HG02885 (cell line): ENCODE measurements around the gene PGF.
A peak's percentile ranks its signal among the peaks of the same experiment; 100 is the strongest.

Source experiments
- ATAC-seq: cut with Tn5 transposase; IDR thresholded peaks from one replicate; pipeline ENCODE4 v1.9.1; 2021; ENCODE audit warnings: mild to moderate bottlenecking; ENCODE audit not compliant: unreplicated experiment, poor library complexity

PGF gene

DNA sequence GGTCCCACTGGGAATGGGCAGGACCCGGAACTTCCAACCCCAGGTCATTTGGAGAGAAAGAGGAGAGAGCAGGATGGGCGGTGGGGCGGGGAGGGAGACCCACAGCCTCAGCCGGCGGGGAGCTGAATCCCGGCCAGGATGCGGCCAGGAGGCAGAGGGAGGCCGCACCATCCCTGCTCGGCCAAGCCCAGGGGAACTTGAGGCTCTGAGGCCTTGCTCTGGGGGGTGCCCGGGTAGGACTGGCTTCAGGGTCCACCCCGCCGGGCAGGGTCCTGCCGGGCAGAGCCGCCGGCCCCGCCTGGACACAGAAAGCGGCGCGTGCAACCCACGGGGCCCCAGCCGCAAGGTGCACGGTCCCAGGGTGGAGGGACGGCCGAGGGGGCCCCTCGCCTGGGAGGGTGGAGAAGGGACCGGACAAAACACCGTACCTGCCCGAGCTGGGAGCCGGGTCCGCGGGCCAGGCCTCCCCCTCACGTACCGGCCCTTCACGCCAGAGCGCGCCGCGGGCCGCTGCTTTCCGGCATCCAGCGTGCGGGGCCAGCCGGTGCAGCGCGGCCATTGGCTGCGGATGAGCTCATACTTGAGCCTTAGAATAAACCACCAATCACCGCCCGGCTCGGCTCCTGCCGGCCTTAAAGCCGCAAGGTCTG, 32.5 kb downstream of the PGF start, which contains the start of gene RPS6KL1:
TSS of gene RPS6KL1 (minus strand) at position 509 of the 650 bp plus-strand sequence. CDS start 1,719 bp downstream, outside the sequence.
- peak; percentile 97 for ATAC-seq

DNA sequence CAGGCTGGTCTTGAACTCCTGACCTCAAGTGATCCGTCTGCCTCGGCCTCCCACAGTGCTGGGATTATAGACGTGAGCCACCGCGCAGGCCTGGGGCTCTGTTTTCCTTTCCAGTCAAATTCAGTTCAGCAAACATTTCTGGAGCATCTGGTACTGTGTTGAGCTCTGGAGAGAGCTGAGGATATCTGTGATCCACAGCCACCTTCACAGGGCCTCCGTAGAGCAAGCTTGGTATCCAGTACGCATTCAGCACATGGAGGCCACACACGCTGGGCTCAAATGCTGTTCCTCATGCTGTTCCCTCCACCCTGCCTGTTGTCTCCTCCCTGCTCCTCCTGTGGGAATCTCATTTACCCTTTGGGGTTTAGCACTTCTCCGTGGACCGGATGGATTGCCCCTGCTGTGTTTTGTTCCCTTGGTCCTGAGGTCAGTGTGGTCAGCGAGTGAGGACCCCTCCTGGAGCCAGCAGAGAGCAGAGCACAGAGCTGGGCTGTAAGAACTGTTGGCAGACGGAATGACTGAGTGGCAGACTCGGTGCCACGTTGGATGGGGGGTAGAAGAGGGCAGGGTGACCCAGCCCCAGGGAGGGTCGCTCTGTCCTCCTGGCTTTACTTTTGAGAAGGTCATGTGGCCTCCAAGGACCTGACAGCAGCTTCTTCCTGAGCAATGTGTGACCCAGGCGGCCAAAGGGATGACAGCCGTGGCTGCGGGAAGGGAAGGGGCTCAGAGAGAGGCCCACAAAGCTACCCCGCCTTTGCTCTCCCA, 33.2 kb downstream of the PGF start:
- ATAC-seq: no peak

DNA sequence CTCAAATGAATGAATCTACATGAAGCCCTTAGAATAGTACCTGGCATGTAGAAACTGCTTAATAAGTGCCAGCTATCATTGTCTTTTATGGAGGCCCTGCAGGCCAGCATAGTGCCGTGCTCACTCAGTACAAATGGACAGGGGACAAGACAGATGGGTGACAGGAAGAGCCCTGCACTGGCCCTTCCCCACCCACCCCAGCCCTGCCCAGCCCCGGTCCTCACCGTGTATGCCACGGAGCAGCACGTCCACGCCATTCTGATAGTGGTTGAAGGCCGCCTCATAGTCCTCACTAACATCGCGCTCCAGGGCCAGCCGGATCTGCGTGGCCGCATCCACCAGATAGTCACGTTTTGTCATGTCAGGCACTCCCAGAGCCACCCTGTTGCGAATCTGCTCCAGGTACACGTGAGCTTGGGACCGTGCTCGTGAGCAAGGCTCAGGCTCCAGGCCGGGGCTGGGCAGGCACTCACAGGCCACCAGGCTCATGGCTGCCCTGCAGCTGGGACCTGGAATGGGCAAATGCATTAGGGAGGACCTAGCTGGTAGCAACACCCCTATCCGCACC, 34.3 kb downstream of the PGF start:
- no peak for ATAC-seq

DNA sequence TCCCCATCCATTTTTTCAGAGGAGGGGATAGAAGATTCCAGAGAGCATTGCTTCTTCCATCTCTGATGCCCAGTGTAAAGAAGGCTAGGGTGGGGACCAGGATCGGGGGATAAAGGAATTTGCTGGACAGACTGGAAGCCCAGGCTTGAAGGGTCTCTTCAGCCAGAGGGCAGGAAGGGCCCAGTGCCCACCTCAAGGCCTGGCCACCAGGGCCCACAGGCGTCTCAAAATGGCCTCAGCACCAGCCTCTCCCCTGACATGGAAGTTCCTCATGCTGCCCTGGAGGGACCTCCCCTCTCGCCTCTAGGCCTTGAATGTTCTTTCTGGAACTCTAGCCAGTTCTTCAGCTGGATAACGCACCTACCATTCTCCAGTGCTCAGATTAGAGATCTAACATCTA, 35.1 kb downstream of the PGF start:
- ATAC-seq: no peak

DNA sequence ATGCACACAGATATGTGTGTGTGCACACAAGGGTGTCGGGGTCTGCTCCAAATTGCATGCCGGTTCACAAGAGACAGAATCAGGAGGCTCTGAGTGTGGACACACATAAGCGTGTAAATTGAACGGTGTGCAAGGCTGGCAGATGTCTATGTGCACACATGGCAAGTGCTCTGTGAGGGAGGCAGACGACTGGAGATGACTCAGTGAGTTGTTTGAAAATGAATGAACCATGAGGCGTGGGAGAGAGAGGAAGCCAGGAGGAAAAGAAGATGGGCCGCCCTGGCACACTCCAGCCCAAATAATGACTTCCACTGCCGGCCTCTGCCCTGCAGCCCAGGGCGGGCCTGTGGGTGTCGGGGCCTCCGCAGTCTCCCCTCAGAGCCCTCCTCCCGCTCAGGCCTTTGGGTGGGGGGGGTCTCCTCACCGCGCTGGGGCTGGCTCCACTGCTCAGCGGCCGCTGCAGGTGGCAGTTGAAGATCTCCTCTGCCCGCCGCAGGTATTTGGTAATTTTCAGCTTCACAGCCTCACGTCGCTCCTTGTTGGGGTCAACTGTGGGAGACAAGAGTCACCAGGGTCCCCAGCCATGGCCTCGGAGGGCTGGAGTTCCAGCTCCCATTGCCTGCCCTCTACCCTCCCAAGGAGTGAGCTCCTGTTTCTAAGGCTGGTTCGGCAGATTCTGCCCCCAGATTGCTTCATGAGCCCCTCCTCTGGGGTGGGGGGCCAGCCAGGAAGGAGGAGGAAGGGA, 35.8 kb downstream of the PGF start:
- no peak for ATAC-seq

DNA sequence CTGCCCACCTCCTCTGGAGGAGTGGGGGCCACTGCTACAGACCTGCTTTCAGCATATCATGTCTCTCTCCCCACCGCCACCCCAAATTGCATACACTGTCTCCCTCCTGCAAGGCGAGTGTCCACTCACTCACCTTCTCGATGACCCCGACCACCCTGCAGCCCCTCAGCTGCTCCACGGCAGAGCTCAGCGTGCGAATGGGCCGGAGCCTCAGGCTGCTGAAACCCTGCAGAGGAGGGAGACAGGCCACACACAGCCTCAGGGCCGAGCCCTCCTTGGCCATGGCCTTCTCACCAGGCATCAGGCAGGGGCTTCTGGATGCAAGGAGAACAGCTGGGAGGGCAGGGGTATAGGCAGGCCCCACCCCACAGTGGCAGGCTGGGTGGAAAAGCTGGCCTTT, 37.0 kb downstream of the PGF start:
- ATAC-seq: no peak

DNA sequence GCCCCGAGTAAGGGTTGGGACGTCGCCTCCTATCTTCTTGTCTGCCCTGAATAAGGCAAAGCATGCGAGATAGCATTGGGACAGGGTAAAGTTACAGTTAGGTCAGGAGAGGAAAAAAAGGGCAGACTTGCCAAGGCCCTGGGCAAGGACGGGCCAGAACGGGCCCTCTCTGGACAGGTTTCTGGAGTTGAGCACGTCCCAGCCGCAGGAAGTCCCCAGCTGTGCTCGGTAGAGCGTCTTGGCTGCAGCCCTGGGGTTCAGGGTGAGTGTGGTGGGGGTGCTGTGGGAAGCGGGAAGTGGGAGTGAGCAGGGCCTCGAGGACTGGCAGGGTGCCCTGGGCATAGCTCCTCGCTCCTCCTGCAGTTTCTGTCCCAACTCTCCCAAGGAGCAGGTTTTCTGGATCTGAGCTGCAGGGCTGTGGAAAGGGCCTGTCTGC, 37.7 kb downstream of the PGF start:
- no peak for ATAC-seq

DNA sequence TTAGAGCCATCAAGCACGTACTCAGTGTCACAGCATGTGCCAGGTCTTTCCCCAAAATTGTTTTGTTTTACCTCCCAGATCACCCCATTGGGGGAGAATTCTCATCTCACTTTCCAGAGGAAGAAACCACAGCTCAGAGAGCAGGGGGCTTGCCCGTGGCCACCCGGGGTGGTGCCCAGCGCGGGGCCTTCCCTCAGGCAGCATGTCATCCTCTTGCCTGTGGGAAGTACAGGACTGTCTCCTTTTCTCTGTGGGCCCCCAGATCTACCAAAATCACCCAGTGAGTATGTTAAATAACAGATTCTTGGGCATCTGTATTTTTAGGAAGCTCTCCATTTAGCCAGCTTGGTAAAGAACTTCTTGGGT, 38.2 kb downstream of the PGF start:
- ATAC-seq: no peak

DNA sequence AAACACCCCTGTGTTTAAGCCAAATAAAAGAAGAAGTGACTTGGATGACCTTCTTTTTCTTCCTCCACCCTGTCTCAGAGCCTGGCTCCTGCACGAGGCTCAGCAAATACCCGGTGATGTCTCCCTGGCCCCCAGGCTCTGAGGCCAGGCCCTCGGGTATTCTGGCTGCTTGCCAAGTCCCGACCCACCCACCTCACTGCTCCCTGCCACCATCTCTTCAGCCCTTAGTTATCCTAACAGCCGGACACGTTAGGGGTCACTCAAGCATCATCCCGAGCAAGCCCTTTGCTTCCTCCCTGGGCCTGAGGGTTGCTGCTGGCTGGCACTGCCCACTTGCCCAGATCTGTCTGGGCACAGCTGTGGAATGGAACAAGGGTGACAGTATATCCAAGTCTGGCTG, 39.6 kb downstream of the PGF start:
- ATAC-seq: no peak

DNA sequence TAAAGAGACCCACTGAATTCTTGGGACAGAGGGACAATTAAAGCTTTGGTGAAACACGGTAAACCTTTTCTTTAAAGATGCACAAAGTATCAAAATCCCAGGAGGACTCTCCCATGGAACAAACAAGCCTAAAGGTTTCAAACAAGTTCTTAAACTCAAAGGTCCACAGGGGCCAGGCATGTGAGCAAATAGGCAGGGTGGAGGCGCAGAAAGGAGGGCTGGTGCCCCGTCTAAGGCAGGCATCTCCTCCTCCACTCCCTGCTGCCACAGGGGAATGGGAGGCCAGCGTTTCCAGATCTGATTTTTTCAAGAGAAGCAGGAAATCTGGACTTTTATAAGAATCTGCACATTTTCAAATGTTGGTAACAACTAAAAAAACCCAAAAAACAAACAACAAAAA, 40.0 kb downstream of the PGF start:
- no peak for ATAC-seq

DNA sequence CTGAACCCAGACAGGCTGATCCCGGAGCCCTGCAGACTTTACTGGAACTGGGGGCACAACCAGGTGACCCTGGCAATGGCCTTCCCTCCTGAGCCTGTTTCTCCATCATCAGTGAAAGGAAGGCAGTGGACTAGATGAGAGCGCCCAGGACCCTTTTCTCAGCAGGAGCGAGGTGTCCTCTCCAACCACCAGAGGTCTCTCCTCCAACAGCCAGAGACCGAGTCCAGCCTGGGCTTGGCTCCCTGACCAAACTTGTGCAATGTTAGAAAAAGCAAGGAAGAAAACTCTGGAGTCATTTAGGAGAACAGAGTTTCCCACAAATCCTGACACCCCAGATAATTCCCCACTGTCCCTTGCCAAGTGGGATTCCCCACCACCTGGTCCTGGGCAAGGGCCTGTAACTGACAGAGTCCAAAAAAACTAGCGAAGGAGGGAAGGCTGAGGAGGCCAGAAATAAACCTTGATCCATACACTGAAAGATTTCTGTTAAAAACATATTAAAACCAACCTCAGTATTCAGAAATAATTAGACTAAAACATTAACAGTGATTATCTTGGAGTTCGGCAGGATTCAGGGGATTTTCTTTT, 41.3 kb downstream of the PGF start:
- ATAC-seq: no peak

DNA sequence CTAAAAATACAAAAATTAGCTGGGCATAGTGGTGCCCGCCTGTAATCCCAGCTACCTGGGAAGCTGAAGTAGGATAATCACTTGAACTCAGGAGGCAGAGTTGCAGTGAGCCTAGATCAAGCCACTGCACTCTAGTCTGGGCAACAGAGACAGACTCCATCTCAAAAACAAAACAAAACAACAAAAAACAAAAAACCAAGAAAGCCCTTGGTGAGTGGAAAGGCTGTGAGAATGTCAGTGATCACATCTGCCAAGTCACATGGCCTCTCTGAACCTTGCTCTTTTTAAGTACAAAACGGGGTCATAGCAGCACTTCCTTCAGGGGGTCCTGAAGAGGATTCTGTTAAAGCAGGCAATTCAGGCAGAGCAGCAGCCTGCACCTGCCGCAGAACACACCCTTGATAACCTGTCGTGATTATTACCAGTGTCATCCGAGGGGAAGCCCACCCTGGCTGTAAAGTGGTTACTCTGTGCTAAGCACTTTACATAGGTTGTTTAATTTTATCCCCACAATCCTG, 41.9 kb downstream of the PGF start:
- no peak for ATAC-seq

DNA sequence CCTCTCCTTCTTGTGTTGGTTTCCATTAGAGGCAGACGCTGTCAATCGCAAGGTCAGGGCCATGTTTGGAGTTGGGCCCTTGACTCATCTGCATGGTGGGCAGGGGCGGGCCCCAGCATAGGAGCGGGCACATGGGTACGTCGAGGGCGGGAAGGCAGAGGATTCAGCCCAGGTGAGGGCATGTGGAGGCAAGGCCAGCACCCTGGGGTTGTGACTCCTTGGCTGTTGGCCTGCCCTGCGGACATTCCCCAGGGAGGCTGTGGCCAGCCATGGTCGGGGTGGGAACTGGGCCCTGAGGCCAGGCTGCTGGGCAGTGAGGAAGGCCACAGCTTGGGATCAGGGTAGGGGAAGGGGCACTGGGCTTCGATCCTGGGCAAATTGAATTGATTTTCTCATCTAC, 42.6 kb downstream of the PGF start:
- ATAC-seq: no peak

DNA sequence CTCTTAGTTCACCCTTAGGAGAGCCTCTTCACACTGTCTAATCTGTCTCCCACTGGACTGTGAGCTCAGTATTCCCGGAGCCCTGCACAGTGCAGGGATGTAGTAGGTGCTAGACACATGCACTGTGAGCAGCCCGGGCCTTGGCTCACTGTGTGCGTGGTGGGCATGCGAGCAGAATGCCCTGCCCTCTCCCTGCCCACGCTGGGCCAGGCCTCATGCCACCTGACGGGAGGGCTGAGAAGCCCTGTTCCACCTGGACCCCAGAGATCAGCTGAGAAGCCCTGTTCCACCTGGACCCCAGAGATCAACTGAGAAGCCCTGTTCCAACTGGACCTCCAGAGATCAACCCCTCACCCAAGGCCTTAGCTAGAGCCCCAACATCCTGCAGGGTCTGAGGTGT, 43.3 kb downstream of the PGF start:
- no peak for ATAC-seq

DNA sequence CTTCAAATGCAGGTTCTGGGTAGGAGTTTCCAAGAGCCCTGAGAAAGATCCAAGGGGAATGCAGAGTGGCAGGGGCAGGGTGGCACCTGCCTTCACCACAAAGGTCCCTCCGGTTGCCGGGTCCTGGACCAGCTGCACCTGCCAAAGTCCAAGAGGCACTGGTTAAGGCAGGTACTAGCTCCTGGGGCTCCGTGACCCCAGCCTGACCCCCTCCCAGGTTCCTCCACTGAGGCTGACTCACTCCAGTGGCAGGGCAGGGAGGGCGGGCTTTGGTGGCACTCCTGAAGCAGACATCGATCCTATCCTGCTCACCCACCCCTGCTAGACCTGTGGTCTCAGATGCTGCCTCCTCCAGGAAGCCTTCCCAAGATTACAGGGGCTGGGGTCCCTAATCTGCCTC, 43.7 kb downstream of the PGF start:
- ATAC-seq: no peak

DNA sequence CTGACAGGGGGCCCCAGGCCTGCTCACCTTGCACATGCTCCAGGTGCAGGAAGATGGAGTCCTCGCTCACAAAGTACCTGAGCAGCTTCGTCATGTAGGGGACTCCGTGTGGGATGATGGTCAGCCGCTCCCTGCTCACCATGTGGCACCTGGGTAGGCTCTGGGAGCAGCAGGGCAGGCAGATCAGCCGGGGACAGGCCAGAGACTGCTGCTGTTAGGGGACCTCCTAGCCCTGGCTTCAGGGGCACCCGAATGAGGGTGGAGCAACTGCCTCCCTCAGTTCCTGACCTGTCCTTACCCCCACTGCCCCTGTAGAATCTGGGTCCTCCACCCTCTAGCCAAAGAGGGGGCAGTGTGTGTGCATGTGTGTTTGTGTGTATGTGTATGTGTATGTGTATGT, 44.2 kb downstream of the PGF start:
- ATAC-seq: no peak

DNA sequence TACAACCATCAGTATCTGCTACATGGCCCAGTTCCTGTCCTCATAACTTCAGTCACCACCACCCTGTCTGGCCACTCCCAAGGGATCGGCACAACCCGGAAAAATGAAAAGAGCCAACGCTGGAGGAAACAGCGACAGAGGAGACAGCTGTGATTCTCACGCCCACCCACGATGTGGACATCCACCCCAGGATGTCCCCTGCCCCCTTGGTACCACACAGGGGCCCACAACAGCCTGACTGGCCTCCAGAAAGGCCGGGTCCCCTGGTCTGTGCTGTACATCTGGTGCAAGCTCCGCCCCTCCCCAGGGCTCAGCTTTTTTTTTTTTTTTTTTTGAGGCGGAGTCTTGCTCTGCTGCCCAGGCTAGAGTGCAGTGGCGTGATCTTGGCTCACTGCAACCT, 44.8 kb downstream of the PGF start:
- ATAC-seq: no peak

DNA sequence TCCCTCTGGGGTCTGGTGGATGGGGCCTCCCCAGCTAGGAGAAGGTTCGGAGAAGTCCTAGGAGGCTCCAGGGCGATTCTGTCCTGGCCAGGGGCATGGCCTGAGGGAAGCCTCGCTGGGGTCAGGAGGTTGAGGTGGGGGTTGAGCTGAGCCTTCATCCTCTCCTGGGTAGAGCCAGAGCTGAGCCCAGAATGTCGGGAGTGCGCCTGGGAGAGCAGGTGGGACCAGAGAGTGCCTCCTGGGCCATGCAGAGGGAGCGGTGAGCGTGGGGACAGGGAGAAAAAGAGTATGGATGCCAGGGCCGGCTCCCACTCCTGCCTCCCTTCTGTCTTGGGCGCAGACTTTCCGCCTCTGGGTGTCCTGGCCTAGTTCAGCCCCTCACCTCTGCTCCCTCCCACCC, 45.5 kb downstream of the PGF start:
- ATAC-seq: no peak

DNA sequence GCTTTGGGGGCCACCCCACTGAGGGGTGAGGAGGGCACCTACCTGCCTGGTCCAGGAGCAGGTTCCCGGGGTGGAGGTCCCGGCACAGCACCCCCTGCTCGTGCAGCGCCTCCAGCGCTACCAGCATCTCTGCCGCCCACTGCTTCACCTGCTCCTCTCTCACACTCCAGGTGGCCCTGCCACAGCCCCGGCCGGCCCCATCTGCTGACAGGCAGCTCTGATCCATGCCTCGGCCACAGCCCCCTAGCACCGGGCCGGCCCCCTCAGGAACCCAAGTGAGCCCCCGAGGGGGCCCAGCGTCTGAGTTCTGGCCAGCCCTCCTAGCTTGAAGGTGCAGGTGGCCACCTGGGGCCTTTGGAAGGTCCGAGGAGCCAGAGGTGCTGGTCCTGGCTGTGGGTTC, 45.9 kb downstream of the PGF start:
- ATAC-seq: no peak

DNA sequence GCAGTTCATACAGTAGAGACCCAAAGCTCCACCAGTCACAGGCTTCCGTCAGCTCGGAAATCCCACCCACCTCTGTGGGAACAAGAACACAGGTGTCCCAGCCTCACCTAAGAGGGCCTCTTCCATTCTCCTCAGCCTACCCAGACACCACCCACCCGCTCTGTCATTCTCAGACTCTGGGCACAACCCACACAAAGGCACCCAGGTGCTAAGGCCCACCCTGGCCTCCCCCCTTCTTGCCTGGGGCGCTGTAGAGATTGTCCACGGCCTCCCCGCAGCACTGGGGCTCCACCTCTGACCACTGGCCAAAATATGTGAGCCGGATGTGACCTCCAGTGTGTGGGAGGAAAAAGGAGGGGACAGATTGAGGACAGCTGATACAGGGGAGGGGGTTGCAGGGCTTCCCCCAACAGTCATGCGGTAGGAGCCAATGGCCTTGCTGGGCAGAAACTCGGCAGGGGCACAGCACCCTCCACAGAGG, 46.5 kb downstream of the PGF start:
- ATAC-seq: no peak
